Measurements from ENCODE around the gene VWA5B1. TPM values are rescaled to one million over a fixed set of nuclear protein-coding genes. Genes with fewer than 3 reads are reported as not detected.

The VWA5B1 gene
- total and polyA plus RNA-seq, 2 donors (not counting 3 experiments of a cell fraction or from before 2014, with no cell fraction given) = not detected

DNA sequence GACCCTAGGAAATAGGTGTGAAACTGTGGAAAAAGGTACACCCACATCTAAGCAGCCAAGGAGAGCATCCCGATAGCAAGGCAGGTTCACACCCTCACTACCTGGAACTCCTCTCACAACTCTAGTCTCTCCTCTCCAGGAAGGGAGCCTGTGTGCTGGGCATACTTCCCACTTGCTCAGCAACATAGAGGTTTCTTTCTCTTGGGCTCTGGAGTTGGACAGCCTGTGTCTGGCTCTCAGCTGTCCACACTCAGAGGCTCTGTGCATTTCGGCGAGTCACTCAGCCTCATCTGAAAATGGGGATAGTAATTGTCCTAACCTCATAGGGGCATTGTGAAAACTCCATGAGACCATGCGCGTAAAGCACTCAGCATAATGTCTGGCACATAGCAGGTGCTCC lies 29.6 kb upstream of the VWA5B1 start:
- Histone ChIP-seq H3K9ac (replicated peaks; ENCODE audit: extremely low read depth, insufficient read depth, low read length) (no peak overlapping the region), H3K27me3 (ENCODE audit: control insufficient read depth in 2 of 2, insufficient read depth in 2 of 2, low read length in 2 of 2) (peaks cover 0 to 1% of the 10 kb centered on the region in 2 experiments), H3K27ac (ENCODE audit: insufficient read depth, low read depth, low read length) (no peak overlapping the region), H3K4me3 (replicated peaks in 1 of 3; ENCODE audit: insufficient read depth in 1 of 3, low read depth in 1 of 3, low read length in 3 of 3) (no peak overlapping the region), H3K4me1 (ENCODE audit: control insufficient read depth, extremely low read depth, insufficient read depth, low read length) (no peaks in the 10 kb centered on the region), H3K9me3 (replicated peaks; ENCODE audit: control insufficient read depth, insufficient read depth, low read length) (no peaks in the 10 kb centered on the region), H3K36me3 (ENCODE audit: control insufficient read depth in 2 of 2, extremely low read depth in 1 of 2, insufficient read depth in 2 of 2, low read length in 2 of 2) (no peaks in the 10 kb centered on the region), H2AFZ (ENCODE audit: low read depth, low read length) (no peak overlapping the region), H3K4me2 (ENCODE audit: insufficient read depth, low read length) (no peak overlapping the region), H3K9me1 (replicated peaks; ENCODE audit: control insufficient read depth, extremely low read depth, insufficient read depth, low read length) (no peaks in the 10 kb centered on the region), H3K79me2 (ENCODE audit: control insufficient read depth, insufficient read depth, low read length) (no peaks in the 10 kb centered on the region), H4K20me1 (replicated peaks; ENCODE audit: control insufficient read depth, extremely low read depth, insufficient read depth, low read length) (no peaks in the 10 kb centered on the region)
- ChIA-PET CTCF (no interaction called here), POLR2A (no interaction called here)
- no peak for TF ChIP-seq POLR2AphosphoS5 (IDR thresholded peaks at IDR 0.05; ENCODE audit: insufficient read depth, low read depth, low read length)
- no peak for TF ChIP-seq JUN (IDR thresholded peaks at IDR 0.05; ENCODE audit: borderline replicate concordance, insufficient read depth, insufficient read length, low read depth)
- intact Hi-C loops (cut with micrococcal nuclease) = no loop called here
- no peak for FAIRE-seq
- no TSS peak for BruUV-seq (replicated peaks)
- no peak for DNase-seq (ENCODE audit: low read depth, low spot score)
- dilution Hi-C loops (cut with MboI; ENCODE audit: extremely low pct_ligation_motif_present, low sequenced_read_pairs) = no loop called here

DNA sequence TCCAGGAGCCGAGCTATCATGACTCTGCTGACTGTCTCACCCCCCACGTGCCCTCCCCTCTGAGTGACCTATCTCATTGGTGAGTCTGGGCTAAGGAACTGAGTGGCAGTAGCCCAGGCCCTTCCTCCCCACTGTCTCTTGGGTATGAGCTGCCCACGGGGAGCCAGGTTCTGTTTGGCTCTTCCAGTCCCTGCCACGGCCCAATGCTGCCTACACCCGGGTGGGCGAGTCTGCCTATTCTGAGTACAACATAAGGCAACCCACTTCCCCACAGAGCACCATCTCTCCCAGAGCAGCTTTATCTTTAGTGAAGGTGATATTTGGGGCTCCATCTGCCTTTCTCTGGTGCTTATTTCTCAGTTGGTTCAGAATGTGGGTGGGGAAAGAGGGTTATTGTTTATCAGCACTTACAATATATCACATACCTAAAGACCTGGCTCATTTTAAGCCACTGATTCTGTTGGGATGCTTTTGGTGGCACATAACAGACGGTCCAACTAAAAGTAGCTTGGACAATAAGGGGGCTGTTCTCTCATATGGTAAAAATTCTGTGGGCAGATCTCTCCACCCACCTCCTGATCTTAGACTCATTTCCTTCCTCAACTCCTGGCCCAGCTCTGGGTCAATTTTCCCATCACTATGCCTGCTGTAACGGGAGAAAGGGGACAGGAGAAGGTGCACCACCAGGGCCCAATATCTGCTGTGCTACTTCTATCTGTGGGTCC lies 27.7 kb upstream of the VWA5B1 start:
- BruUV-seq (replicated peaks) = no TSS peak
- POLR2A ChIA-PET = no interaction called here

More for the DNA sequence above, 27.7 kb upstream of the VWA5B1 start:
- no peaks in the 10 kb centered on the region for H3K36me3 ChIP-seq (ENCODE audit: control insufficient read depth in 2 of 2, extremely low read depth in 1 of 2, insufficient read depth in 2 of 2, low read length in 2 of 2)
- dilution Hi-C loops (cut with MboI; ENCODE audit: extremely low pct_ligation_motif_present, low sequenced_read_pairs) = no loop called here
- DNase-seq (ENCODE audit: low read depth, low spot score) = no peak
- no peak overlapping the region for H3K4me3 ChIP-seq (replicated peaks in 1 of 3; ENCODE audit: insufficient read depth in 1 of 3, low read depth in 1 of 3, low read length in 3 of 3)
- TF ChIP-seq POLR2AphosphoS5 (IDR thresholded peaks at IDR 0.05; ENCODE audit: insufficient read depth, low read depth, low read length) = no peak
- TF ChIP-seq GATA2 (IDR thresholded peaks at IDR 0.05; ENCODE audit: insufficient read depth, insufficient read length, low read depth, low read length) = no peak
- no peak for TF ChIP-seq MYC (IDR thresholded peaks at IDR 0.05; ENCODE audit: low read depth, low read length)
- no peak for TF ChIP-seq JUN (IDR thresholded peaks at IDR 0.05; ENCODE audit: borderline replicate concordance, insufficient read depth, insufficient read length, low read depth)
- TF ChIP-seq, protein P1, sequence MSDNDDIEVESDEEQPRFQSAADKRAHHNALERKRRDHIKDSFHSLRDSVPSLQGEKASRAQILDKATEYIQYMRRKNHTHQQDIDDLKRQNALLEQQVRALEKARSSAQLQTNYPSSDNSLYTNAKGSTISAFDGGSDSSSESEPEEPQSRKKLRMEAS (IDR thresholded peaks at IDR 0.05; ENCODE audit: insufficient read depth, insufficient read length) = no peak
- no peak for TF ChIP-seq POLR2A (IDR thresholded peaks at IDR 0.05; ENCODE audit: low read depth, low read length)
- no peak for TF ChIP-seq FOS (IDR thresholded peaks at IDR 0.05; ENCODE audit: borderline replicate concordance, insufficient read depth, low read length)
- TF ChIP-seq, protein P2, sequence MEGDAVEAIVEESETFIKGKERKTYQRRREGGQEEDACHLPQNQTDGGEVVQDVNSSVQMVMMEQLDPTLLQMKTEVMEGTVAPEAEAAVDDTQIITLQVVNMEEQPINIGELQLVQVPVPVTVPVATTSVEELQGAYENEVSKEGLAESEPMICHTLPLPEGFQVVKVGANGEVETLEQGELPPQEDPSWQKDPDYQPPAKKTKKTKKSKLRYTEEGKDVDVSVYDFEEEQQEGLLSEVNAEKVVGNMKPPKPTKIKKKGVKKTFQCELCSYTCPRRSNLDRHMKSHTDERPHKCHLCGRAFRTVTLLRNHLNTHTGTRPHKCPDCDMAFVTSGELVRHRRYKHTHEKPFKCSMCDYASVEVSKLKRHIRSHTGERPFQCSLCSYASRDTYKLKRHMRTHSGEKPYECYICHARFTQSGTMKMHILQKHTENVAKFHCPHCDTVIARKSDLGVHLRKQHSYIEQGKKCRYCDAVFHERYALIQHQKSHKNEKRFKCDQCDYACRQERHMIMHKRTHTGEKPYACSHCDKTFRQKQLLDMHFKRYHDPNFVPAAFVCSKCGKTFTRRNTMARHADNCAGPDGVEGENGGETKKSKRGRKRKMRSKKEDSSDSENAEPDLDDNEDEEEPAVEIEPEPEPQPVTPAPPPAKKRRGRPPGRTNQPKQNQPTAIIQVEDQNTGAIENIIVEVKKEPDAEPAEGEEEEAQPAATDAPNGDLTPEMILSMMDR (IDR thresholded peaks at IDR 0.05; ENCODE audit: extremely low read depth in 1 of 2, insufficient read depth in 1 of 2, low read depth in 1 of 2, low read length in 2 of 2) = no peak
- no peak for TF ChIP-seq EZH2 (IDR thresholded peaks at IDR 0.05; ENCODE audit: borderline replicate concordance, low read depth, low read length, severe bottlenecking)
- H3K79me2 ChIP-seq (ENCODE audit: control insufficient read depth, insufficient read depth, low read length) = no peaks in the 10 kb centered on the region
- H3K9me3 ChIP-seq (replicated peaks; ENCODE audit: control insufficient read depth, insufficient read depth, low read length) = no peaks in the 10 kb centered on the region
- FAIRE-seq = no peak
- no peaks in the 10 kb centered on the region for H3K27me3 ChIP-seq (ENCODE audit: control insufficient read depth in 2 of 2, insufficient read depth in 2 of 2, low read length in 2 of 2)
- H2AFZ ChIP-seq (ENCODE audit: low read depth, low read length) = no peak overlapping the region
- no peak overlapping the region for H3K9ac ChIP-seq (replicated peaks; ENCODE audit: extremely low read depth, insufficient read depth, low read length)
- no peaks in the 10 kb centered on the region for H4K20me1 ChIP-seq (replicated peaks; ENCODE audit: control insufficient read depth, extremely low read depth, insufficient read depth, low read length)
- H3K9me1 ChIP-seq (replicated peaks; ENCODE audit: control insufficient read depth, extremely low read depth, insufficient read depth, low read length) = no peaks in the 10 kb centered on the region
- intact Hi-C loops (cut with micrococcal nuclease) = no loop called here
- H3K4me1 ChIP-seq (ENCODE audit: control insufficient read depth, extremely low read depth, insufficient read depth, low read length) = no peaks in the 10 kb centered on the region
- CTCF ChIA-PET = interaction anchor here (0.7 kb wide), 1 partner anchor 1362 kb away, joined by 5 read pairs; no protein-coding TSS in a partner anchor
- H3K4me2 ChIP-seq (ENCODE audit: insufficient read depth, low read length) = no peak overlapping the region
- no peak overlapping the region for H3K27ac ChIP-seq (ENCODE audit: insufficient read depth, low read depth, low read length)
